Tibial nerve (tissue), 4 donors: ENCODE measurements around the gene CCDC15. TPM values are rescaled to one million over a fixed set of nuclear protein-coding genes. Genes with fewer than 3 reads are reported as not detected.
A peak's percentile ranks its signal among the peaks of the same experiment; 100 is the strongest.

Experiments
- DNase-seq, 2 donors: peaks; one replicate each; pipeline ENCODE4 v3.0.0-alpha.2; 2019; ENCODE audit warnings: low spot score in 2 of 2
- H3K27ac ChIP-seq, 4 donors: fragments of 200-600 bp; sonication (generic) in 3 of 4; one replicate each; pipeline ENCODE4 v1.5.1; 2017 to 2019; ENCODE audit warnings: mild to moderate bottlenecking in 1 of 4
- H3K27me3 ChIP-seq, 2 donors: fragments of 200-600 bp; sonication (generic) in 1 of 2; one replicate each; pipeline versions ENCODE4 v1.5.1 to v1.6.0; 2017 to 2019
- H3K36me3 ChIP-seq, 3 donors: fragments of 200-600 bp; sonication (generic); one replicate each; pipeline ENCODE4 v1.5.1; 2018 to 2019
- H3K4me1 ChIP-seq, 4 donors: fragments of 200-600 bp; sonication (generic) in 3 of 4; one replicate each; pipeline ENCODE4 v1.5.1; 2017 to 2019
- H3K4me3 ChIP-seq, 4 donors: fragments of 200-600 bp; sonication (generic) in 3 of 4; one replicate each; pipeline ENCODE4 v1.5.1; 2017 to 2019; ENCODE audit warnings: mild to moderate bottlenecking in 1 of 4, moderate library complexity in 1 of 4
- H3K9me3 ChIP-seq, 4 donors: fragments of 200-600 bp; sonication (generic) in 3 of 4; one replicate each; pipeline ENCODE4 v1.5.1; 2017 to 2019
- CTCF ChIP-seq, 5 experiments: fragments of 200-600 bp in 3 of 5; fragments of 450-650 bp in 2 of 5; sonication (generic) in 3 of 5; IDR thresholded peaks; one replicate each; pipeline ENCODE4 v1.5.1; 2016 to 2019; ENCODE audit warnings: antibody characterized with exemption in 5 of 5, mild to moderate bottlenecking in 3 of 5, moderate library complexity in 2 of 5
- EP300 ChIP-seq, 2 donors: sonication (generic); formaldehyde crosslinking; IDR thresholded peaks; one replicate each; pipeline ENCODE4 v1.6.1; 2017; ENCODE audit warnings: antibody characterized with exemption in 2 of 2, mild to moderate bottlenecking in 1 of 2
- POLR2A ChIP-seq, 2 donors: fragments of 450-650 bp; IDR thresholded peaks; one replicate each; pipeline ENCODE4 v1.6.1; 2017; ENCODE audit warnings: antibody characterized with exemption in 2 of 2, mild to moderate bottlenecking in 2 of 2, moderate library complexity in 2 of 2
- WGBS, 2 donors: methylation state at CpG; one replicate each; pipeline ENCODE4 v1.1.5; 2018; 5-methylcytosine and 5-hydroxymethylcytosine counted together
- total RNA-seq, 4 donors: library from RNA; depleted of rRNA; stranded (reverse); fragments of >200 nt; gene quantifications; one replicate each; pipeline ENCODE4 v1.1.0, GENCODE V29; 2016

Gene CCDC15
- total RNA-seq, 4 donors from 2014 or later: 0.98 to 4.2 (median 2.6) TPM

- TF ChIP-seq EP300 (IDR thresholded peaks at IDR 0.05) (peak in 1 of 2 donors; percentile 16), POLR2A (IDR thresholded peaks at IDR 0.05) (no peak)
- Histone ChIP-seq H3K27me3 (no peaks in the 10 kb centered on the region), H3K9me3 (no peaks in the 10 kb centered on the region), H3K27ac (peak overlapping the region; percentile 0 to 87 (median 58)), H3K36me3 (no peaks in the 10 kb centered on the region), H3K4me3 (no peak overlapping the region), H3K4me1 (peaks cover 0 to 49% (median 2%) of the 10 kb centered on the region in 4 donors)
- DNase-seq: no peak
- 36% methylated on average over 6 of the region's 6 CpGs for WGBS, 2 donors
Observed at GRCh38 chr11:124942466-124943253, 11.3 kb upstream of the CCDC15 start.

- no peaks in the 10 kb centered on the region for H3K9me3 ChIP-seq
- H3K27me3 ChIP-seq: no peaks in the 10 kb centered on the region
- no peak for DNase-seq
- no peaks in the 10 kb centered on the region for H3K36me3 ChIP-seq
- TF ChIP-seq POLR2A (IDR thresholded peaks at IDR 0.05): no peak
- TF ChIP-seq CTCF (IDR thresholded peaks at IDR 0.05): no peak
- no peak for TF ChIP-seq EP300 (IDR thresholded peaks at IDR 0.05)
- H3K27ac ChIP-seq: peak overlapping the region; percentile 0 to 87 (median 58)
- H3K4me1 ChIP-seq: peaks cover 0 to 43% (median 0%) of the 10 kb centered on the region in 4 donors
- no peak overlapping the region for H3K4me3 ChIP-seq
- 38 to 48% methylated on average over 5 of the region's 5 CpGs for WGBS, 2 donors
Observed at GRCh38 chr11:124943254-124943616, 10.8 kb upstream of the CCDC15 start.

GRCh38 chr11:124943741-124944140 is 10.3 kb upstream of the CCDC15 start:
- DNase-seq: no peak
- no peaks in the 10 kb centered on the region for H3K27me3 ChIP-seq
- no peak overlapping the region for H3K4me3 ChIP-seq
- peaks cover 0 to 38% (median 0%) of the 10 kb centered on the region in 4 donors for H3K4me1 ChIP-seq
- WGBS, 2 donors: 34 to 43% methylated on average over 1 of the region's 1 CpG
- H3K27ac ChIP-seq: peak overlapping the region in 2 of 4 donors; percentile 76 to 87
- H3K9me3 ChIP-seq: no peaks in the 10 kb centered on the region
- no peaks in the 10 kb centered on the region for H3K36me3 ChIP-seq
- TF ChIP-seq CTCF (IDR thresholded peaks at IDR 0.05): no peak
- no peak for TF ChIP-seq POLR2A (IDR thresholded peaks at IDR 0.05)
- no peak for TF ChIP-seq EP300 (IDR thresholded peaks at IDR 0.05)

- DNase-seq: no peak
- H3K9me3 ChIP-seq: no peaks in the 10 kb centered on the region
- H3K4me3 ChIP-seq: no peak overlapping the region
- TF ChIP-seq CTCF (IDR thresholded peaks at IDR 0.05): no peak
- no peak for TF ChIP-seq EP300 (IDR thresholded peaks at IDR 0.05)
- no peak for TF ChIP-seq POLR2A (IDR thresholded peaks at IDR 0.05)
- H3K4me1 ChIP-seq: peaks cover 0 to 32% (median 0%) of the 10 kb centered on the region in 4 donors
- H3K36me3 ChIP-seq: no peaks in the 10 kb centered on the region
- H3K27ac ChIP-seq: peak overlapping the region in 2 of 4 donors; percentile 76 to 87
- WGBS, 2 donors: 59 to 62% methylated on average over 3 of the region's 3 CpGs
- no peaks in the 10 kb centered on the region for H3K27me3 ChIP-seq
Observed at GRCh38 chr11:124944565-124944964, 9.4 kb upstream of the CCDC15 start.

DNA sequence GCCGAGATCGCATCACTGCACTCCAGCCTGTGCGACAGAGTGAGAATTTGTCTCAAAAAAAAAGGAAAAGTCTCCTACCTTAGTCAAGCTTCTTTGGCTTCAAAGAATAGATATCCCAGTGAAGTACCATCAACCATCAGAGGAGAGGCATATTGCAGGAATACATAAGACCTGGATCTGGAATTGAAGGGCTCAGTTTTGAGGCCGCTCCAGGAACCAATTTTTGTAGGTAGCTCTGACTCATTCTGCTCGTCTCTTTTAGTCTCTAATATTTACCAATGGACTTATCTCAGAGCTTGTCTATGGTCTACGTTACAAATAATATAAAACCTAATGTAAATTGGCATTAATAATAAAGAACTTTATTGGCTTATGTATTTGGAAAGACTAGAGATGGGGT is 8.2 kb upstream of the CCDC15 start:
- Histone ChIP-seq H3K27me3 (no peaks in the 10 kb centered on the region), H3K36me3 (no peaks in the 10 kb centered on the region), H3K4me3 (no peak overlapping the region), H3K27ac (no peak overlapping the region), H3K9me3 (no peaks in the 10 kb centered on the region), H3K4me1 (peaks cover 0 to 32% (median 0%) of the 10 kb centered on the region in 4 donors)
- no peak for DNase-seq
- TF ChIP-seq POLR2A (IDR thresholded peaks at IDR 0.05) (no peak), CTCF (IDR thresholded peaks at IDR 0.05) (no peak), EP300 (IDR thresholded peaks at IDR 0.05) (no peak)
- WGBS, 2 donors: 81 to 93% methylated on average over 6 of the region's 6 CpGs
